HEK293T (cell line): ENCODE measurements around the gene TMEM169.

Source experiments
- ARNT ChIP-seq: fragments of 450-650 bp; IDR thresholded peaks from 2 replicates; pipeline ENCODE4 v1.6.1; 2017; ENCODE audit warnings: mild to moderate bottlenecking
- BHLHE40 ChIP-seq: fragments of 450-650 bp; IDR thresholded peaks from 2 replicates; pipeline ENCODE4 v1.6.1; 2016; ENCODE audit warnings: mild to moderate bottlenecking, moderate library complexity, borderline replicate concordance
- ELF4 ChIP-seq: fragments of 450-650 bp; IDR thresholded peaks from 2 replicates; pipeline ENCODE4 v1.6.1; 2017; ENCODE audit warnings: antibody characterized with exemption
- FOXA1 ChIP-seq: fragments of 450-650 bp; IDR thresholded peaks from 2 replicates; pipeline ENCODE4 v1.6.1; 2016; ENCODE audit warnings: mild to moderate bottlenecking
- FOXK2 ChIP-seq: fragments of 450-650 bp; IDR thresholded peaks from 2 replicates; pipeline ENCODE4 v1.6.1; 2016; ENCODE audit warnings: mild to moderate bottlenecking
- FOXM1 ChIP-seq: fragments of 450-650 bp; IDR thresholded peaks from 2 replicates; pipeline ENCODE4 v1.6.1; 2017; ENCODE audit warnings: mild to moderate bottlenecking, borderline replicate concordance
- HDGF ChIP-seq: fragments of 450-650 bp; IDR thresholded peaks from 2 replicates; pipeline ENCODE4 v1.6.1; 2017; ENCODE audit warnings: antibody characterized with exemption, borderline replicate concordance
- L3MBTL2 ChIP-seq: fragments of 450-650 bp; conservative IDR thresholded peaks from 2 replicates; pipeline ENCODE4 v1.6.1; 2016; ENCODE audit warnings: mild to moderate bottlenecking
- SP1 ChIP-seq: fragments of 450-650 bp; IDR thresholded peaks from 2 replicates; pipeline ENCODE4 v1.6.1; 2017
- SUZ12 ChIP-seq: fragments of 450-650 bp; IDR thresholded peaks from 2 replicates; pipeline ENCODE4 v1.6.1; 2016; ENCODE audit warnings: mild to moderate bottlenecking
- TARDBP ChIP-seq: fragments of 450-650 bp; IDR thresholded peaks from 2 replicates; pipeline ENCODE4 v1.6.1; 2016
- ZNF384 ChIP-seq: fragments of 450-650 bp; IDR thresholded peaks from 2 replicates; pipeline ENCODE4 v1.6.1; 2016

DNA sequence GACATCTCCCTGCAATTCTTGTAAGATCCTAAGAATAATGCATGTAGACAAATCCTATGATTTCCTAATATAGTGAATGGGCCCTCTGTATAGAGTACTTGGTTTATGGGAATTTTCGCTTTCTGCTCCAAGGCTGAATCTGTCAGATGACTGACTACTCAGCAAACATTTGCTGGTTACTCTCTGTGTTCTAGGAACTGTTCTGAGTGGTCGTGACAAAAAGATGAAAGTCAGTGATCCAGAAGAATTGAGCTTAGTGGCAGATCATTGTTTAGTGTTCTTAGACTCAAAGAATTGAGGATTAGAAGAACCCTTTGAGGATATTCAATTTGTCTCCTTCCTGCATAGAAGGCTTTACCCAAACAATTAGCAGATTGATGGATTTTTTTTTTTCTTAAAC lies 37.4 kb downstream of the TMEM169 start:
- TF ChIP-seq SP1 (no peak), FOXK2 (no peak), ELF4 (no peak), FOXM1 (no peak), SUZ12 (no peak), BHLHE40 (no peak), ZNF384 (no peak), ARNT (no peak), TARDBP (no peak), L3MBTL2 (no peak), FOXA1 (no peak), HDGF (no peak)
